Brain pericyte (primary cell): ENCODE results near the gene KCNF1.

Experiments used
- DNase-seq: peaks from one replicate; pipeline ENCODE4 v3.0.0-alpha.2; 2012; ENCODE audit warnings: low read depth, low spot score

The KCNF1 gene, protein sequence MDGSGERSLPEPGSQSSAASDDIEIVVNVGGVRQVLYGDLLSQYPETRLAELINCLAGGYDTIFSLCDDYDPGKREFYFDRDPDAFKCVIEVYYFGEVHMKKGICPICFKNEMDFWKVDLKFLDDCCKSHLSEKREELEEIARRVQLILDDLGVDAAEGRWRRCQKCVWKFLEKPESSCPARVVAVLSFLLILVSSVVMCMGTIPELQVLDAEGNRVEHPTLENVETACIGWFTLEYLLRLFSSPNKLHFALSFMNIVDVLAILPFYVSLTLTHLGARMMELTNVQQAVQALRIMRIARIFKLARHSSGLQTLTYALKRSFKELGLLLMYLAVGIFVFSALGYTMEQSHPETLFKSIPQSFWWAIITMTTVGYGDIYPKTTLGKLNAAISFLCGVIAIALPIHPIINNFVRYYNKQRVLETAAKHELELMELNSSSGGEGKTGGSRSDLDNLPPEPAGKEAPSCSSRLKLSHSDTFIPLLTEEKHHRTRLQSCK

DNA sequence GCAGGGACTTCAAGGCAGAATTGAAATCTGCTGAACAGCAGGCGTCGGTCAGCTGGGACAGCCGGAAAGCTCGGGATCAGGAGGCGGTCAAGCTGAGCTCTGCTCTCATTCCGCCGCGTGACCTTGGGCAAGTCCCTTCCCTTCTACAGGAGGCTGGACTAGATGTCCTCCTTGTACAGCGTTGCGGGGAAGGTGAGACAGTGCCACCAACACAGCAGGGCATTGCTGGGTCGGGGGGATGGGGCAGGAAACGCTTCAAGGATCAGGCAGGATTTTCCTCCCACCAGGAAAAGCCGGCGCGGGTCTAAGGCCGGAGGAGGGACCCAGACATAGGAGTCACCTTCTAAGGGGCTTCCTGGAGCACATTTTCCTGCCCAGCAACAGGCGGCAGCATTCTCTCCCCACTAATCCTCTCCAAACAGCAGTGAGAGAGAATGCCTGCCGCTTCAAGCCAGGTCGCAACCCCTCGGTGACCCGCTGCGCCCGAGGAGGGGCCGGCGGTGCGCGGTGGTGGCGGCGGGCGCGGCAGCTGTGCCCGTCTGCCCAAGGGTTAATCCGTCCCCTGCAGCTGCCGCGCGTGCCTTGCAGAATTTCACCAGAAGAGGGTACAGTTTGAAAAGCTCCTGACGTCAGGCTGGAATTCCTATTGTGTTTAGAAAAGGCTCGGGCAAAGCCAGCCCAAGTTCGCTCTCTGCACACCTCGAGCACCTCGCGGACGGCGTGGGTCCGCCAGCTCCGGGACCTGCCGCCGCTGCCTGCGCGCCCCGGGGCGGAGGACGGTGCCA lies at the start of gene KCNF1:
Gene KCNF1, plus strand, starts transcription at position 644 of the 785 bp plus-strand sequence. CDS start 493 bp downstream, outside the sequence.
- DNase-seq, result no peak

- no peak for DNase-seq
Measured at GRCh38 chr2:10862330-10862729, 49.4 kb upstream of the KCNF1 start.

DNA sequence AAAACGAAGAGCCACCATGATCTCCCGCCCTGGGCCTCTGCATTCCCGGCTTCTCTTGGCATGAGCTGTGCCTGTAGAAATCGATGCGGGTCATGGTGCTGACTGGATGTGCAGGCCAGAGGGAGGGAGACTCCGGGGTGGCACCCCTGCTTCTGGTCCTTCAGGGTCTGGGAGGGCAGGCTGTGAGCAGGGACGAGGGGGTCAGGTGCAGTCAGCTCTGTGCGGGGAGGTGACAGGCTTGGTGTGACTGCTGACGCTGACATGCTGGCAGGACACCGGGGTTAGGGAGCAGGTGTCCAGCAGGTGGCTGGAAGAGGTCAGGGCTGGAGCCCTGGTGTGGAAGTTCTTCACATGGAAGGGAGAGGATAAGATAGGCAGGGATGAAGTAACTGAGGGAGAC lies 48.7 kb upstream of the KCNF1 start:
- DNase-seq, result no peak

- DNase-seq, result no peak
Measured at GRCh38 chr2:10863837-10864236, 47.9 kb upstream of the KCNF1 start.

- DNase-seq, result no peak
Measured at GRCh38 chr2:10864251-10864650, 47.5 kb upstream of the KCNF1 start.

- no peak for DNase-seq
Measured at GRCh38 chr2:10864861-10865636, 46.7 kb upstream of the KCNF1 start.

- no peak for DNase-seq
Measured at GRCh38 chr2:10865841-10866240, 45.9 kb upstream of the KCNF1 start.

DNA sequence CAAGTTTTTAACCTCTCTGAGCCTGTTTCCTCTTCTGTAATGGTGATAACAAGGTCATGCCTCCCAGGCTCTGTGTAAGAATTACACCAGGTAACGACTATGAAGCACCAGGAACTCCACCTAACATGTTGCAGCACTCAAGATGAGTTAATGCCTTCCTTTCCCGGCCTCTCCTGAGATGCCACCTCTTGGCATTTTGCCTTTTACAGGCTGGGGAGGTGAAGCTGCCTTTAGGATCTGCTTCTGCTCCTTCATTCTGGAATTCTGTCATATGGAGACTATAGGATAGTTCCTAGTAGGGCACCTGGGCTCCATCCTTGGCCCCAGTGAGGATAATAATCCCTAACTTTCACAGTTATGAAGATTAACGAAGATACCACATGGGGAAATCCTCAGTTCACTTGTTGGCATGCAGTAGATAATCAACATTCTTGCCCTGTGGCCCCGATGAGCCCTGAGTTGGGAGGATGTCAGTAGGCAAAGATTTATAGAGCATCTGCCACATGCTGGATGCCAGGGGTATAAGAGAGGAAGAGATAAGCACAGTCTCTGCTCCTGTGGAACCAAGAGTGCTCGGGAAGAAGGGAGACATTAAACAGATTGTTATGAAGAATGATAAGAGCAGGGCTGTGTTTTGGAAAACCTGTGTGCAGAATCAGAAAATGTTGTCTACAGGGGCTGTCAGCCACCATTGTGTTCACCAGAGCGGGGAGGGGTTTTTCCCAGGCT lies 43.9 kb upstream of the KCNF1 start:
- DNase-seq, result no peak

DNA sequence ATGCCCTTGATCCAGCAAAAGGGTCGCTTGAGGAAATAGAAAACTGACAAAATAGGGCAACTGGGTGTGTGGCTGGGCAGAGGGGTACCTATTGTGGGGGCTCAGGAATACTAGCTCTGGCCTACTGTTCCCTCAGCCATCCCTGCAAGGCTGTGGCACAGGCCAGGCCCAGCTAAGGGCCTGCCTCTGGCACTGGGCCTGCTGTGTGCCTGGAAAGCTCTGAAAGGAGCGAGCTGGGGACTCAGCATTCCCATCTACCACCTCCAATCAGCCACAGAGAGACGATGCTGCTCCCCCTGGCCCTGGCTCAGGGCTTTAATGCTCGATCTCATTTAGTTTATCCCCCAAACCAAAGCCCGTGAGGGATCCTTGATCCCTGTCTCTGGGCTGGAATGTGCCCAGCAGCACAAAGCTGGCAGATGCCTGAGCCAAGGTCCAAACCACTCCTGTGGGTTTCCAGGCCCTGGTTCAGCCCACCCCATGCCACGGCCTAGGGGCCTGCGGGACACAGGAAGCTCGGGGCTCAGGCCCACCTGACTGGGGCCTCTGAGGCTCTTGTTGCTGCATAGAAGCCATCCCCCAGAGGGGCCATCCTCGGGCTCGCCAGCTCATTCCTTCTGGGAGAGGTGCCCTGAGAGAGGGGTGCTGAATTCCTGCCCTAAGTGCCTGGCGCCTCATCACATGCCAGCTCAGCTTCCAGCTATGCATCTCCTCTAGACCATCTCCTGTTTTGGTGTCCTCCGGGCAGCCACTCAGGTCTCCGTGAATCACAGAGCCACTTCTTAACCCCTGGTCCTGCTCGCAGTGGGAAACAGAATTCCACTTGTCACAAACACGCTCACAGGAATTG lies 43.0 kb upstream of the KCNF1 start:
- no peak for DNase-seq

GRCh38 chr2:10871978-10872377 lies 39.8 kb upstream of the KCNF1 start:
- no peak for DNase-seq

DNA sequence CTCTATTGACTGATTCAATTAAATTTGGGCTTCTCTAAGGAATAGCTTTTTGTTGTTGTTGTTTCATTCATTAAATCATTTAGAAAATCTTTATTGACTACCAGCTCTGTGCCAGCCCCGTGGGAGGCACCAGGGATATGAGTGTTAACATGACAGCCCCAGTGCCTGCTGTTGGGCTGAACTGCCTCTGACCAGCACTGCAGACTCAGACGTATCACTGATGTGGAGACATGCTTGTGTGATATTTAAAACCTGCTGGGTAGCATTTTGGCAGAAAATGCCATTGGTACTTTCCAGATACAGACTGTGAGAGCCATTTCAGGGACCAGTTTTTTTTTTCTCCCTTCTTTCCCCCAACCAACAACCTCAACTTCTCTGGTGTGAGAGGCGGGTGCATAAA lies 38.6 kb upstream of the KCNF1 start:
- DNase-seq, result no peak

DNA sequence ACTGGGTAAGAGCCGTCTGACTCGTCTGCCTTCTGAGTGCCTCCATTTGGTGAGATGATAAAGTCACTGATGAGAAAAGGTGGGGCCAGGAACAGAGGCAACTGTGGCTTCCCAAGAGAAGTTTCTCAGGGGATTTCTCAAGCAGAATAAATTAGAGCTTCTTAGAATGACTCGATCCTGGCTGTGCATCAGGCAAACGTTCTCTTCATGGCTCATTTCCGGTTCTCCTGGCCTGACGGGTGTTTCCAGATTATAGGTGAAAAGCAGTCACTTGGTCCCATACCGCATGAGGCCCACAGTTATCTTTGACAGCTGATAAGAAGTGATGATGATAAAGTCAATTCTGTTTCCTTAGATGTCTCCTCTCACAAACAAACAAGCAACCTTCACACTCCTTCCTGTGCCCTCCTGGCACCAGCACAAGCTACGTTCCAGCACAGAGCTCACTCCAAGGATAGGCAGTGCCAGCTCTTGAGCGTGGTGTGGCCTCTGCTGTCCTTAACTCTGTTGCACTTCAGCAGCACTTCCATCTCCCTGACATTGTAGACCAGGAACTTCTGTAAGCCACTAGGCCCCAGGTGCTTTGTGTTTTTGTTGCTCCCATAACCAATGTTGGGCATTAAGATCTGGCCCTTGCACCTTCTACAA lies 37.8 kb upstream of the KCNF1 start:
- DNase-seq, result no peak

DNA sequence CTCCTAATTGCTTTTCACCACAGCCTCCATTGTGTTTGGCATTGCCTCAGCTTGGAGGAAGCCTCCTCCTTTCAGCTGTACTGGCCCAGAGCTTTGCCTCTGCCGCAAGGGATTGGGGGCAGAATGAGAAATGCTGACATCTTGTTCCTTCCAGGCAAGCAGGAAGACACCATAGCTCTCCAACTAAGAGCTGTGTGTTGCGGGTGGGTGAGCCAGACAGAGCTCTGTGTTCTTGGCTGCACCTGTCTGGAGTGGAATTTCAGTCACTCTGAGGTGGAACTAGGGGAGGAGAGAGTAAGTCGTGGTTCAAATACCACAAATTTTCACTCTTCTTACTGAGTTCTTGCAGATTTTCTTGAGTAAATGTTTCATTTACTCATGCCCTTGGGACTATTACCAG lies 36.6 kb upstream of the KCNF1 start:
- DNase-seq, result no peak

DNA sequence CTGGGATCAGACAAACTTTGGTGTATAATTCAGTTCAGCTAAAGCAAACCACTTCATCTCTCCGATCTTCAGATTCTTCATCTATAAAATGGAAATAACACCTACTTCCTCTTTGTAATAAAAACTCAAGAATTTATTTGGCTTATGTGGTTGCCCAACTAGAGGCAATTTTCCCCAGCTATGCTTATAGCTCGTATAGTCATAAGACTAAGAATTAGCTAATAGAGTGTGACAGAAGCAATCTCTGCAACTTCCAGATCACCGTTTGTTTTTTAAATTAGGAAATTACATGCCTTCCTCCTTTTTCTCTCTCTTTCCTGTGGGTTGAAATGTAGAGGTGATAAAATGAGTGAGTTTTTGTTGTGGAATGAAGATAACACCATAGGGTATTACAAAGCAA lies 35.3 kb upstream of the KCNF1 start:
- DNase-seq, result no peak

GRCh38 chr2:10876963-10877362 lies 34.8 kb upstream of the KCNF1 start:
- DNase-seq, result no peak

DNA sequence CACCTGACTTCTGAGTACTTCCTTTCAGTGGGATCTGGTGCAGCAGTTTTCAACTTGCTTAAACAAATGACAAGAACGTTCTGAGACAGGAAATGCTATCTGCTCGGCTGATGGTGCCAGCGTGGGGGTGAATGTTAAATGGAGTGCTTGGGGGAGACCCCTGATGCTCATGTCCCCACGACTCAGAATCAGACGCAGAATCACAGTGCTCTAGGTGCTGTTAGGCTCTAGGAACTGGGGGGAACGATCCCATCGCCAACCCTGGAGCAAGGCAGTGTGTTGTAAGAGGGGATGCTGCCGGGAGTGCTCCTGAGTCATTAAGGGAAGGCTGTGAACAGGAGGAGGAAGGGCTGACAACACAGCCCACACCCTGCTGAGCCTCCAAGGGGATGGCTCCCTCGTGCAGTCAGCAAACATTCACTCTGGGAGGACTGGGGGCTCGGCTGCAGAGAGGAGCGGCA lies 34.1 kb upstream of the KCNF1 start:
- no peak for DNase-seq

- no peak for DNase-seq
Measured at GRCh38 chr2:10878268-10878915, 33.3 kb upstream of the KCNF1 start.

DNA sequence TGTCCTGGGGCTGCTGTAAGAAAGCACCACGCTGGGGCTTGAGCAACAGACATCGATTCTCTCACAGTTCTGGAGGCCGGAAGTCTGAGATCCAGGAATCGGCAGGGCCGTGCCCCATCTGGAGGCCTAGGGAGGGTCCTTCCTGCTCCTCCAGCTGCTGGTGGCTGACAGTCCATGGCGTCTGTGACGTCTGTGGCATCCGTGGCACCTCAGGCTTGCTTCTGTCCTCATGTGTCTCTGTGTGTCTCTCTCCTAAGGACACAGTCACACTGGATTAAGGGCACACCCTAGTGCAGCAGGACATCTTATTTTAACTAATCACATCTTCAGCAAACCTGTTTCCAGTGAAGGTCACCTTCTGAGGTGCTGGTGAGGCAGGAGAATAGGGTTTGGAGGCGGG lies 32.6 kb upstream of the KCNF1 start:
- no peak for DNase-seq
